D341Med (cell line): ENCODE data around the gene SMG6.

Experiments used
- DNase-seq: peaks from one replicate; pipeline ENCODE4 v3.0.0; 2012; ENCODE audit warnings: low spot score

The SMG6 gene

GRCh38 chr17:2235265-2235664, 68.3 kb downstream of the SMG6 start:
- no peak for DNase-seq

GRCh38 chr17:2233441-2233947, 70.1 kb downstream of the SMG6 start:
- no peak for DNase-seq

DNA sequence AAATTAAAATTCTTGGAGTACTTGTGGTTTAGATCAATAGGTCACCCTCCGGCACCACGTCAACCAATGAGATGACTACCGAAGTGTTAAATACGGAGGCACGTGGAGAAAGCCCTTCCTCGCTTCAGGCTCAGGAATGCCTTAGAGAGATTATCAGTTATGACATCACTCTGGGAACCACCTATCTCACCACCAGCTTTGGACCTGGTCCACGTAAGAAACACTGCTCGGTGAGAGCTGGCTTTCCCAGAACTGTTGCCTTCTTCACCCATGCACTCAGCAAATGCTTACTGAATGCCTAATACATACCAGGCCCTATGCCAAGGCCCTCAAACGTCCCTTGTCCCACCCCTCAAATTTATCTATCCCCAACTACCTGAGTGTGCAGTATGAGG, 71.3 kb downstream of the SMG6 start:
- no peak for DNase-seq

DNA sequence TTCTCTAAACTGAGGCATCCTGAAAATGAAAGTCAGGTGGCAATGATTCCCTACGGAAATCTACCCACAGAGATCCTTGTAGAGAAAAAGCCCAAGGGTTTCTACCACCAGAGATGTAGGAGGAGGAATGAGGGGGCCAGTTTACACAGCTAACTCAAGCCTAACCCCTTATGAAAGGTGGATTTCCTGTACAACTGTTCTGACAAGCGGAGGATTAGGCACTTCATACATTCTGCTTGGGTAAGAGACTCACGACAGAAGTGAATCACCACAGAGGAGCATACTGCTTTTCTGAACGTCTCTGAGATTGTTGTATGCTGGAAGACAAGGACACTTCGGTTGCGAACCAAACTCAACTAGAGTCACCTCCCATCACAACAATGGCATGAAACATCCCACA, 72.7 kb downstream of the SMG6 start:
- DNase-seq, result no peak

DNA sequence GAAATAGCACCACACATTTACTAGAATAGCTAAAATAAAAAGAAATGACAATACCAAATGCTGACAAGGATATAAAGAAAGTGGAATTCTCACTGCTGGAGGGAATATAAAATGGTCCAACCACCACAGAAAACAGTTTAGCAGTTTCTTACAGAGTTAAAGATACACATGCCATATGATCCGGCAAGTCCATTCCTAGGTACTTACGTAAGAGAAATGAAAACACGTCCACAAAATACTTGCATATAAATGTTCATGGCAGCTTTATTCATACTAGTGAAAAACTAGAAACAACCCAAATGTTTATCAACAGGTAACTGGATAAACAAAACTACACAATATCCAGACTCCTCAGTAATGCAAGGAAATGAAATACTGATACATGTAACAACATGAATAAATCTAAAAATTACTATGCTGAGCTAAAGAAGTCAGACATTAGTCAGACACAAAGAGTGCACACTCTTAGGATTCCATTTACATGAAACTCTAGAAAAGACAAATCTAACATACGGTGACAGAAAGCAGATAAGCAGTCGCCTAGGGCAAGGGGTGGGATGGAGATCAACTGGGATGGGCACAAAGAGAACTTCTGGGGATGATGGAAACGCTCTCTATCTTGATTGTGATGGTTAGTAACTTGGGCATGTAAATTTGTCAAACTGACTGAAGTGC, 76.4 kb downstream of the SMG6 start:
- DNase-seq, result no peak

DNA sequence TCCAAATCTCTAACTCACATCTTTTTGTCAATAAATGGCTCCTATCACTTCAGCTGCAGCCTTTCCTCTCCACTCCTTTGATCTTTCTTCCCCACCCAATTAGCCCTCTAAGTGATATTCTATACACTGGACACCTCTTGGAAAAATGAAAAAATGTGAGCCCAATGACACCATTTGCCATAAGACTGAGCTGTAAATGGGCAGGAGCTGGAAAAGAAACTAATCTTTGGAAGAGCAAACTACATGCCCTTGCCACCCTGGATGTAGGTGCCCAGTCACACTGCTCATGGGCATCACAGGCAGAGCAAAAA, 80.0 kb downstream of the SMG6 start:
- no peak for DNase-seq

DNA sequence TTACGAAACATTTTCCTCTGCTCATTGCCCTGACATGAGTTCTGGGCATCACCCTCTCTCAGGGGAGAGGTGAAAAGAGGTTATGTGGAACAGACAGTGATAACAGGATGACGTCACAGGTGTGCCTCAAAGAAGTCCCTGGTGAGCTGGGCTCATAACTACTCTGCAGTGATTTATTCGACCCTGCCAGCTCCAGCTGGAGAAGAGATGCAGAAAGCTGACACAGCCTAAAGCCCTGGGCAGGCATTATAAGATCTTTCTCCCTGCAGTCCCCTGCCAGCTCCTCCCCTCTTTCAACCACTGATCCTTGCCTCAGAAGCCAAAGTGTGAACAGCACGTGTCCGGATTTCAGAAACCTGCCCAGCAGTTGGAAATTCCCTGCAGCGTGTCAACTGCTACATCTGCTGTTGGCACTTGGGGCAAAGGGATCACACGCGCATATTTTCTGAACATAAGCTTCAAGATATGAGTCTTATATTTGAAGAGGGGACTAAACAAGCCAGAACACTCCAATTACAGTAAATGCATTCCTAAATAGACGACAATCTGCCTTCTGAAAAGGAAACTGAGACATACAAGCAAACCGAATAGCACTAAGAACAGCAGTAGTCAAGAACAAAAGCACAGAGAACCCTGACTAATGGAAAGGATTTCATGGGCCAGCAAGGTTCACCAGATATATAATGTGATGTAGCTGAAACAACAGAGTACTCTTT, 80.5 kb downstream of the SMG6 start:
- DNase-seq, result peak; percentile 52

DNA sequence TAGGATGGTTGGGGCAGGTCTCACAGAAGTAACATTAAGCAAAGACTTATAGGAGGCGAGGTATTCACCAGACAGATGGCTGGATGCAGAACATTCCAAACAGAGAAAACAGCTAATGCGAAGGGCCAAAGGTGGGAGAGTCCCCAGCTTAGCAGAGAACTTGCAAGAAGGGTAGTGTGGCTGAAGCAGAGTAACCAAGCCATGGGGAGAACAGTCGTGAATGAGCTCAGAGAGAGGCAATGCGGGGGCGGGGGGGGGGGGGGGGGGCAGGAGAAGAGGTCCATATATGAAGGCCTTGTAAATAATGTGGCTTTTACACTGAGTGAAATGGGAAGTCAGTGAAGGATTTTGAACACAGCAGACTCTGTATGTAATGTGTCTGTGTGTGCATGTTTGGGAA, 81.3 kb downstream of the SMG6 start:
- no peak for DNase-seq

GRCh38 chr17:2218426-2218825, 85.2 kb downstream of the SMG6 start:
- DNase-seq, result no peak

GRCh38 chr17:2215616-2216364, 87.8 kb downstream of the SMG6 start:
- DNase-seq, result peak; percentile 26

DNA sequence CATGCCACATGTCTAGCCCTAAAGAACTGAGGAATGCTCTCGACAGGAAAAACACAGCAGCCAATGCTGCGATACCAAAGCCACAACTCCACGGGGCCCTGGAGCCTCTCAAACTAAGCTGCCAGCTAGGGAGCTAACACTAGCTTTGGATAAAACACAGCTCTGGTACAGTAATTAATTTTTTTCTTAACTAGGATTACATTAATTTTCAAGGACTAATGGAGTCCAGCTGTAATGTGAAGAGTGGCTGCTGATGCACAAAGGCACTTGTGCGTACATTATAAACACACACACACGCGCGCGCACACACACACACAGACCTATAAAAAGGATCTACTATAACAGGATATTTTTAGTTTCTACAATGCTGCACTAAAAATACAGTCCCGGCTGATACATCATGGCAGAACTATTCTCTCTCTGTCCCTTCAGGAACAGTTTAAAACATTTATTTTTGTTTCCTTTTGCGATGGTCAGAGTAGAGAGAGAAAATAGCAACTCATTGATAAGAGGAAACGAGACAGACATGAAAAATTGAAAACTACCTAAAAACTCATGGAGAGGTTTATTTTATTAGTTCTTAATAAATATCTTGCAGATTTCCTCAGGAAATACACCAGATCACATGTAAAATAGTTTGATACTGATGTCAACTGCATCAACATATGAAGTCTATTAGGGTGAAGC, 88.5 kb downstream of the SMG6 start:
- no peak for DNase-seq

DNA sequence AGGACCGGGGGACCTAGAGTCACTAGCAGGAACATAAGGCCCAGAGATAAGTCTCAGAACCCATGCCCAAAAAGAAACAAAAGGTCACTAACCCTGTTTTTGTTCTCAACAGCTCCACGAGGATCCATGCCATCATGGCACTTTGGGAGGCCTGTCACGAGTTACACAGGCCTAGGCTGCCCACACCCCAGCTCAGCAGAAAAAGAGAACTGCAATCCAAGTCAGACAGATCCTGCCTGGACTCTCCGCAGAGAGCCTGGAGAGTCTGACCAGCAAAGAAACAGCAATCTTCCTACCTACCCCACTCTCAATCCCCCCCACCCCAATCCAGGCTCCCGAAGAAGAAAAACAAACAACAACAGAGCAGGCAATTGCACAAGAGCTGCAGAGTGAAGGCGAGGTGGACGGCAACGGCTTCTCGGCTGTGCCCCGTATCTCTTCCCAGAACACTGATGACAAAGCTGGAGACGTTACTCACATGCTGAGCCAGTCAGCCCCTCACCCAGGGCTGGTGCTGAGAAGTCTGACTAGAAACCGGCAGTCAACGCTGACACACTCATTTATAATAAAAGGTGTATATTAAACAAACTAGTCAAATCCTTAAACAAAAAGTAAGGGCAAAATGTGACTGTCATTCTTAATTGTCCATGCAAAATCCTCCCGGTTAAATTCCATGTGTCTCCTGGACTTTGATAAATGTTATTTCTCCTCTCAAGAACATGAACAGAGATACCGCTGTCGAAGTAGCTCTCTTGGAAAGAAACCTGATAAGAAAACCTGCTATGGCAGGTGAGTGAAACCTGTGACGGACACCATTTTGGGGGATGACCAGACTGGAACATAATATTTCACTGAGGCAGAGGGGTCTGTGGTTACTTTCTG, 89.3 kb downstream of the SMG6 start:
- no peak for DNase-seq

- DNase-seq, result no peak
Observed at GRCh38 chr17:2213291-2213960, 90.2 kb downstream of the SMG6 start.

DNA sequence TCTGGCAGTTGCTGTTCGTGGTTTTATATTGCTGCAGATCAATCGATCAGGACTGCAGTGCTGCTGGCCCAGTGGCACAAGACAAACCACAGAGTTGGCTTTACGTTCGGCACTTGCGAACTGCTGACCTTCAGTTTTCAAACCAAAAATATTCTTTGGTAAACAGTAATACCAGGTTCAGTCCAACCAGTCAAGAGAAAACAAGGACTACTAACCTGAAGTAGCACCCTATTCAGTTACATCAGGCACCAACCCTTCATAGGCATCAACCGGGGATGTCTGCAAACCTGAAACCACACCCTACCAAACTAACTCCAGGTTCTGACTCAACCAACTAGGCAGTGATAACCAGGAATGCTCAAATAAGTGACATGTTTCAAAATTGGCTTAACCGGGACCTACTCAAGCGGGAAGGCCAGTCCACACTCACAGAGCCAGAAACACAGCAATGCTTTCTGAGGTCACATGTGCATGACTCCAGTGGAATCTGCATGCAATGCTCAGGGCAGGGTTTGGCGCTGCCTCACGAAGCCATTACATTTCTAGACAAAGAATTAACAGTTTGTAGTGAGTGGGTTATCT, 91.1 kb downstream of the SMG6 start:
- DNase-seq, result no peak

- DNase-seq, result no peak
Observed at GRCh38 chr17:2211661-2212399, 91.8 kb downstream of the SMG6 start.

GRCh38 chr17:2210726-2211125, 92.9 kb downstream of the SMG6 start:
- DNase-seq, result no peak

GRCh38 chr17:2207815-2208515, 95.6 kb downstream of the SMG6 start:
- DNase-seq, result no peak

GRCh38 chr17:2204393-2204792, 99.2 kb downstream of the SMG6 start:
- DNase-seq, result no peak

DNA sequence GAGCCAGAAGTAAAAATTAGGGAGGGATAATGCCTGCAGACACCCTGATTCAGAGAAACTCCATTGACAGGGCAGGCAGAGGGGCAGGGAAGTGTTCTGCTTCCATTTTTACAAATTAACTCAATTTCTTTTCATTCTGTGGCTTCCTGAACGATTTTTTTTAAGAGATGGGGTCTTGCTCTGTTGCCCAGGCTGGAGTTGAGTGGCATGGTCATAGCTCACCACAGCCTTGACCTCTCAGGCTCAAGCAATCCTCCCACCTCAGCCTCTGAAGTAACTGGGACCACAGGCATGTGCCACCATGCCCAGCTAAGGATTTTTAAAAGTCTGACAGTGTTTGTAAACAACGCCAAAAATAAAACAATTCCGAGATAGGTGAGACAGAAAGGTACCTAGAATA, 99.8 kb downstream of the SMG6 start:
- DNase-seq, result no peak
